HEK293 (cell line): ENCODE measurements around the gene STX1B.

Source experiments
- ATF2 ChIP-seq: fragments of 450-650 bp; formaldehyde crosslinking; IDR thresholded peaks from 2 replicates; pipeline ENCODE4 v1.5.1; 2016; ENCODE audit warnings: missing biosample characterization, missing genetic modification characterization, low read depth
- GLIS1 ChIP-seq: fragments of 450-650 bp; formaldehyde crosslinking; IDR thresholded peaks from 2 replicates; pipeline ENCODE4 v1.5.1; 2016; ENCODE audit warnings: missing biosample characterization, missing genetic modification characterization
- ZBTB1 ChIP-seq: fragments of 450-650 bp; formaldehyde crosslinking; IDR thresholded peaks from 2 replicates; pipeline ENCODE4 v1.5.1; 2016; ENCODE audit warnings: missing biosample characterization, missing genetic modification characterization
- ZEB2 ChIP-seq: fragments of 450-650 bp; formaldehyde crosslinking; IDR thresholded peaks from 2 replicates; pipeline ENCODE4 v1.5.1; 2016; ENCODE audit warnings: missing biosample characterization, missing genetic modification characterization
- ZNF19 ChIP-seq: fragments of 450-650 bp; formaldehyde crosslinking; IDR thresholded peaks from 2 replicates; pipeline ENCODE4; 2016; ENCODE audit warnings: missing biosample characterization, missing genetic modification characterization, low read depth
- ZNF211 ChIP-seq: fragments of 450-650 bp; formaldehyde crosslinking; IDR thresholded peaks from 2 replicates; pipeline ENCODE4 v1.5.1; 2016; ENCODE audit warnings: low read depth, missing biosample characterization, missing genetic modification characterization
- ZNF221 ChIP-seq: fragments of 450-650 bp; formaldehyde crosslinking; IDR thresholded peaks from 2 replicates; pipeline ENCODE4 v1.5.1; 2017; ENCODE audit warnings: missing biosample characterization, missing genetic modification characterization, borderline replicate concordance
- ZNF324 ChIP-seq: fragments of 450-650 bp; formaldehyde crosslinking; IDR thresholded peaks from 2 replicates; pipeline ENCODE4 v1.5.1; 2016; ENCODE audit warnings: missing biosample characterization, missing genetic modification characterization
- ZNF404 ChIP-seq: fragments of 450-650 bp; formaldehyde crosslinking; IDR thresholded peaks from 2 replicates; pipeline ENCODE4 v1.5.1; 2017; ENCODE audit warnings: missing biosample characterization, missing genetic modification characterization
- ZNF473 ChIP-seq: fragments of 450-650 bp; formaldehyde crosslinking; IDR thresholded peaks from 2 replicates; pipeline ENCODE4 v1.5.1; 2017; ENCODE audit warnings: missing biosample characterization, missing genetic modification characterization
- ZNF654 ChIP-seq: fragments of 450-650 bp; formaldehyde crosslinking; IDR thresholded peaks from 2 replicates; pipeline ENCODE4 v1.5.1; 2016; ENCODE audit warnings: low read depth, missing biosample characterization, missing genetic modification characterization
- ZNF677 ChIP-seq: fragments of 450-650 bp; IDR thresholded peaks from 2 replicates; pipeline ENCODE4 v1.5.0; 2018; ENCODE audit warnings: missing biosample characterization, mild to moderate bottlenecking, missing genetic modification characterization, moderate library complexity
- ZNF776 ChIP-seq: fragments of 450-650 bp; formaldehyde crosslinking; IDR thresholded peaks from 2 replicates; pipeline ENCODE4 v1.5.0; 2017; ENCODE audit warnings: missing biosample characterization, missing genetic modification characterization, borderline replicate concordance
- ZSCAN16 ChIP-seq: fragments of 450-650 bp; formaldehyde crosslinking; IDR thresholded peaks from 2 replicates; pipeline ENCODE4 v1.5.1; 2016; ENCODE audit warnings: missing biosample characterization, missing genetic modification characterization
- TF ChIP-seq, protein P1 (sequence below): fragments of 450-650 bp; formaldehyde crosslinking; IDR thresholded peaks from 2 replicates; pipeline ENCODE4 v1.5.1; 2016; ENCODE audit warnings: missing biosample characterization, missing genetic modification characterization
- TF ChIP-seq, protein P2 (sequence below): fragments of 450-650 bp; IDR thresholded peaks from 2 replicates; pipeline ENCODE4 v1.5.1; 2018; ENCODE audit warnings: missing biosample characterization, mild to moderate bottlenecking, missing genetic modification characterization
- TF ChIP-seq, protein P3 (sequence below): fragments of 450-650 bp; formaldehyde crosslinking; IDR thresholded peaks from 2 replicates; pipeline ENCODE4 v1.5.1; 2016; ENCODE audit warnings: missing biosample characterization, missing genetic modification characterization
- TF ChIP-seq, protein P4 (sequence below): fragments of 450-650 bp; formaldehyde crosslinking; IDR thresholded peaks from 2 replicates; pipeline ENCODE4 v1.5.1; 2016; ENCODE audit warnings: missing biosample characterization, missing genetic modification characterization
- TF ChIP-seq, protein P5 (sequence below): fragments of 450-650 bp; formaldehyde crosslinking; IDR thresholded peaks from 2 replicates; pipeline ENCODE4 v1.5.1; 2017; ENCODE audit warnings: missing biosample characterization, missing genetic modification characterization
- TF ChIP-seq, protein P6 (sequence below): fragments of 450-650 bp; formaldehyde crosslinking; IDR thresholded peaks from 2 replicates; pipeline ENCODE4 v1.5.1; 2016; ENCODE audit warnings: missing biosample characterization, missing genetic modification characterization, borderline replicate concordance

The STX1B gene

GRCh38 chr16:30984669-30985400 lies 25.6 kb downstream of the STX1B start, which contains the start of gene HSD3B7 (continued):
- TF ChIP-seq, protein P1, sequence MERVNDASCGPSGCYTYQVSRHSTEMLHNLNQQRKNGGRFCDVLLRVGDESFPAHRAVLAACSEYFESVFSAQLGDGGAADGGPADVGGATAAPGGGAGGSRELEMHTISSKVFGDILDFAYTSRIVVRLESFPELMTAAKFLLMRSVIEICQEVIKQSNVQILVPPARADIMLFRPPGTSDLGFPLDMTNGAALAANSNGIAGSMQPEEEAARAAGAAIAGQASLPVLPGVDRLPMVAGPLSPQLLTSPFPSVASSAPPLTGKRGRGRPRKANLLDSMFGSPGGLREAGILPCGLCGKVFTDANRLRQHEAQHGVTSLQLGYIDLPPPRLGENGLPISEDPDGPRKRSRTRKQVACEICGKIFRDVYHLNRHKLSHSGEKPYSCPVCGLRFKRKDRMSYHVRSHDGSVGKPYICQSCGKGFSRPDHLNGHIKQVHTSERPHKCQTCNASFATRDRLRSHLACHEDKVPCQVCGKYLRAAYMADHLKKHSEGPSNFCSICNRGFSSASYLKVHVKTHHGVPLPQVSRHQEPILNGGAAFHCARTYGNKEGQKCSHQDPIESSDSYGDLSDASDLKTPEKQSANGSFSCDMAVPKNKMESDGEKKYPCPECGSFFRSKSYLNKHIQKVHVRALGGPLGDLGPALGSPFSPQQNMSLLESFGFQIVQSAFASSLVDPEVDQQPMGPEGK (tag by site-specific recombination), result peak; percentile 96
- TF ChIP-seq, protein P2, sequence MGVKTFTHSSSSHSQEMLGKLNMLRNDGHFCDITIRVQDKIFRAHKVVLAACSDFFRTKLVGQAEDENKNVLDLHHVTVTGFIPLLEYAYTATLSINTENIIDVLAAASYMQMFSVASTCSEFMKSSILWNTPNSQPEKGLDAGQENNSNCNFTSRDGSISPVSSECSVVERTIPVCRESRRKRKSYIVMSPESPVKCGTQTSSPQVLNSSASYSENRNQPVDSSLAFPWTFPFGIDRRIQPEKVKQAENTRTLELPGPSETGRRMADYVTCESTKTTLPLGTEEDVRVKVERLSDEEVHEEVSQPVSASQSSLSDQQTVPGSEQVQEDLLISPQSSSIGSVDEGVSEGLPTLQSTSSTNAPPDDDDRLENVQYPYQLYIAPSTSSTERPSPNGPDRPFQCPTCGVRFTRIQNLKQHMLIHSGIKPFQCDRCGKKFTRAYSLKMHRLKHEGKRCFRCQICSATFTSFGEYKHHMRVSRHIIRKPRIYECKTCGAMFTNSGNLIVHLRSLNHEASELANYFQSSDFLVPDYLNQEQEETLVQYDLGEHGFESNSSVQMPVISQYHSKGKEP (tag by site-specific recombination), result no peak
- TF ChIP-seq ZBTB1 (tag by site-specific recombination), result no peak
- TF ChIP-seq ZNF776 (tag by site-specific recombination), result no peak
- TF ChIP-seq, protein P3, sequence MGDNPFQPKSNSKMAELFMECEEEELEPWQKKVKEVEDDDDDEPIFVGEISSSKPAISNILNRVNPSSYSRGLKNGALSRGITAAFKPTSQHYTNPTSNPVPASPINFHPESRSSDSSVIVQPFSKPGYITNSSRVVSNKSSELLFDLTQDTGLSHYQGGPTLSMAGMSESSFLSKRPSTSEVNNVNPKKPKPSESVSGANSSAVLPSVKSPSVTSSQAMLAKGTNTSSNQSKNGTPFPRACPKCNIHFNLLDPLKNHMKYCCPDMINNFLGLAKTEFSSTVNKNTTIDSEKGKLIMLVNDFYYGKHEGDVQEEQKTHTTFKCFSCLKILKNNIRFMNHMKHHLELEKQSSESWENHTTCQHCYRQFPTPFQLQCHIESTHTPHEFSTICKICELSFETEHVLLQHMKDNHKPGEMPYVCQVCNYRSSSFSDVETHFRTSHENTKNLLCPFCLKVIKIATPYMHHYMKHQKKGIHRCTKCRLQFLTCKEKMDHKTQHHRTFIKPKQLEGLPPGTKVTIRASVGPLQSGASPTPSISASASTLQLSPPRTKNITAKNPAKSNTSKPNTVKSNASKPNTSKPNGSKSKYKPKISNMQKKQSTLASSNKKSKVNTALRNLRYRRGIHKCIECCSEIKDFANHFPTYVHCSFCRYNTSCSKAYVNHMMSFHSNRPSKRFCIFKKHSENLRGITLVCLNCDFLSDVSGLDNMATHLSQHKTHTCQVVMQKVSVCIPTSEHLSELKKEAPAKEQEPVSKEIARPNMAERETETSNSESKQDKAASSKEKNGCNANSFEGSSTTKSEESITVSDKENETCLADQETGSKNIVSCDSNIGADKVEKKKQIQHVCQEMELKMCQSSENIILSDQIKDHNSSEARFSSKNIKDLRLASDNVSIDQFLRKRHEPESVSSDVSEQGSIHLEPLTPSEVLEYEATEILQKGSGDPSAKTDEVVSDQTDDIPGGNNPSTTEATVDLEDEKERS, result no peak
- no peak for TF ChIP-seq ZNF473 (tag by site-specific recombination)
- TF ChIP-seq ZEB2 (tag by site-specific recombination), result peak; percentile 63
- TF ChIP-seq ZNF211, result no peak
- no peak for TF ChIP-seq ZNF404
- TF ChIP-seq, protein P4, sequence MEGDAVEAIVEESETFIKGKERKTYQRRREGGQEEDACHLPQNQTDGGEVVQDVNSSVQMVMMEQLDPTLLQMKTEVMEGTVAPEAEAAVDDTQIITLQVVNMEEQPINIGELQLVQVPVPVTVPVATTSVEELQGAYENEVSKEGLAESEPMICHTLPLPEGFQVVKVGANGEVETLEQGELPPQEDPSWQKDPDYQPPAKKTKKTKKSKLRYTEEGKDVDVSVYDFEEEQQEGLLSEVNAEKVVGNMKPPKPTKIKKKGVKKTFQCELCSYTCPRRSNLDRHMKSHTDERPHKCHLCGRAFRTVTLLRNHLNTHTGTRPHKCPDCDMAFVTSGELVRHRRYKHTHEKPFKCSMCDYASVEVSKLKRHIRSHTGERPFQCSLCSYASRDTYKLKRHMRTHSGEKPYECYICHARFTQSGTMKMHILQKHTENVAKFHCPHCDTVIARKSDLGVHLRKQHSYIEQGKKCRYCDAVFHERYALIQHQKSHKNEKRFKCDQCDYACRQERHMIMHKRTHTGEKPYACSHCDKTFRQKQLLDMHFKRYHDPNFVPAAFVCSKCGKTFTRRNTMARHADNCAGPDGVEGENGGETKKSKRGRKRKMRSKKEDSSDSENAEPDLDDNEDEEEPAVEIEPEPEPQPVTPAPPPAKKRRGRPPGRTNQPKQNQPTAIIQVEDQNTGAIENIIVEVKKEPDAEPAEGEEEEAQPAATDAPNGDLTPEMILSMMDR (tag by site-specific recombination), result peak; percentile 93
- TF ChIP-seq ZNF19 (tag by site-specific recombination), result no peak
- no peak for TF ChIP-seq ZNF677 (tag by site-specific recombination)
- TF ChIP-seq ZNF324 (tag by site-specific recombination), result peak; percentile 61; the same call in 1 of the 2 replicates
- TF ChIP-seq, protein P5, sequence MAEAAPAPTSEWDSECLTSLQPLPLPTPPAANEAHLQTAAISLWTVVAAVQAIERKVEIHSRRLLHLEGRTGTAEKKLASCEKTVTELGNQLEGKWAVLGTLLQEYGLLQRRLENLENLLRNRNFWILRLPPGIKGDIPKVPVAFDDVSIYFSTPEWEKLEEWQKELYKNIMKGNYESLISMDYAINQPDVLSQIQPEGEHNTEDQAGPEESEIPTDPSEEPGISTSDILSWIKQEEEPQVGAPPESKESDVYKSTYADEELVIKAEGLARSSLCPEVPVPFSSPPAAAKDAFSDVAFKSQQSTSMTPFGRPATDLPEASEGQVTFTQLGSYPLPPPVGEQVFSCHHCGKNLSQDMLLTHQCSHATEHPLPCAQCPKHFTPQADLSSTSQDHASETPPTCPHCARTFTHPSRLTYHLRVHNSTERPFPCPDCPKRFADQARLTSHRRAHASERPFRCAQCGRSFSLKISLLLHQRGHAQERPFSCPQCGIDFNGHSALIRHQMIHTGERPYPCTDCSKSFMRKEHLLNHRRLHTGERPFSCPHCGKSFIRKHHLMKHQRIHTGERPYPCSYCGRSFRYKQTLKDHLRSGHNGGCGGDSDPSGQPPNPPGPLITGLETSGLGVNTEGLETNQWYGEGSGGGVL (tag by site-specific recombination), result peak; percentile 21; the same call in 1 of the 2 replicates
- peak; percentile 83 for TF ChIP-seq ATF2 (tag by site-specific recombination)
- TF ChIP-seq ZSCAN16 (tag by site-specific recombination), result no peak
- TF ChIP-seq ZNF654 (tag by site-specific recombination), result peak; percentile 73
- TF ChIP-seq, protein P6, sequence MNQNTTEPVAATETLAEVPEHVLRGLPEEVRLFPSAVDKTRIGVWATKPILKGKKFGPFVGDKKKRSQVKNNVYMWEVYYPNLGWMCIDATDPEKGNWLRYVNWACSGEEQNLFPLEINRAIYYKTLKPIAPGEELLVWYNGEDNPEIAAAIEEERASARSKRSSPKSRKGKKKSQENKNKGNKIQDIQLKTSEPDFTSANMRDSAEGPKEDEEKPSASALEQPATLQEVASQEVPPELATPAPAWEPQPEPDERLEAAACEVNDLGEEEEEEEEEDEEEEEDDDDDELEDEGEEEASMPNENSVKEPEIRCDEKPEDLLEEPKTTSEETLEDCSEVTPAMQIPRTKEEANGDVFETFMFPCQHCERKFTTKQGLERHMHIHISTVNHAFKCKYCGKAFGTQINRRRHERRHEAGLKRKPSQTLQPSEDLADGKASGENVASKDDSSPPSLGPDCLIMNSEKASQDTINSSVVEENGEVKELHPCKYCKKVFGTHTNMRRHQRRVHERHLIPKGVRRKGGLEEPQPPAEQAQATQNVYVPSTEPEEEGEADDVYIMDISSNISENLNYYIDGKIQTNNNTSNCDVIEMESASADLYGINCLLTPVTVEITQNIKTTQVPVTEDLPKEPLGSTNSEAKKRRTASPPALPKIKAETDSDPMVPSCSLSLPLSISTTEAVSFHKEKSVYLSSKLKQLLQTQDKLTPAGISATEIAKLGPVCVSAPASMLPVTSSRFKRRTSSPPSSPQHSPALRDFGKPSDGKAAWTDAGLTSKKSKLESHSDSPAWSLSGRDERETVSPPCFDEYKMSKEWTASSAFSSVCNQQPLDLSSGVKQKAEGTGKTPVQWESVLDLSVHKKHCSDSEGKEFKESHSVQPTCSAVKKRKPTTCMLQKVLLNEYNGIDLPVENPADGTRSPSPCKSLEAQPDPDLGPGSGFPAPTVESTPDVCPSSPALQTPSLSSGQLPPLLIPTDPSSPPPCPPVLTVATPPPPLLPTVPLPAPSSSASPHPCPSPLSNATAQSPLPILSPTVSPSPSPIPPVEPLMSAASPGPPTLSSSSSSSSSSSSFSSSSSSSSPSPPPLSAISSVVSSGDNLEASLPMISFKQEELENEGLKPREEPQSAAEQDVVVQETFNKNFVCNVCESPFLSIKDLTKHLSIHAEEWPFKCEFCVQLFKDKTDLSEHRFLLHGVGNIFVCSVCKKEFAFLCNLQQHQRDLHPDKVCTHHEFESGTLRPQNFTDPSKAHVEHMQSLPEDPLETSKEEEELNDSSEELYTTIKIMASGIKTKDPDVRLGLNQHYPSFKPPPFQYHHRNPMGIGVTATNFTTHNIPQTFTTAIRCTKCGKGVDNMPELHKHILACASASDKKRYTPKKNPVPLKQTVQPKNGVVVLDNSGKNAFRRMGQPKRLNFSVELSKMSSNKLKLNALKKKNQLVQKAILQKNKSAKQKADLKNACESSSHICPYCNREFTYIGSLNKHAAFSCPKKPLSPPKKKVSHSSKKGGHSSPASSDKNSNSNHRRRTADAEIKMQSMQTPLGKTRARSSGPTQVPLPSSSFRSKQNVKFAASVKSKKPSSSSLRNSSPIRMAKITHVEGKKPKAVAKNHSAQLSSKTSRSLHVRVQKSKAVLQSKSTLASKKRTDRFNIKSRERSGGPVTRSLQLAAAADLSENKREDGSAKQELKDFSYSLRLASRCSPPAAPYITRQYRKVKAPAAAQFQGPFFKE, result 0 out of 2 replicates have a peak, but pooled peaks have one; percentile 31
- TF ChIP-seq GLIS1 (tag by site-specific recombination), result peak; percentile 79
- no peak for TF ChIP-seq ZNF221
